GM19467 (cell line): ENCODE results near the gene MS4A12.
A peak's percentile ranks its signal among the peaks of the same experiment; 100 is the strongest.
"Not testable (repeated sequence)": the region's sequence is repeated elsewhere in the genome, so short reads cannot be mapped to it uniquely, and the experiment has no call there.

Source experiments
- ATAC-seq: cut with Tn5 transposase; IDR thresholded peaks from one replicate; pipeline ENCODE4 v1.9.1; 2021; ENCODE audit warnings: mild to moderate bottlenecking, moderate library complexity; ENCODE audit not compliant: unreplicated experiment

Gene MS4A12

GRCh38 chr11:60492488-60493009 is at the start of gene MS4A12:
MS4A12 (plus strand) TSS chr11:60492778; CDS start chr11:60497319, 4,541 bp downstream.
- no peak for ATAC-seq

- ATAC-seq = no peak
Measured at GRCh38 chr11:60447070-60447469, 45.5 kb upstream of the MS4A12 start.

GRCh38 chr11:60447846-60448245 is 44.7 kb upstream of the MS4A12 start:
- ATAC-seq = no peak

- ATAC-seq = not testable (repeated sequence)
Measured at GRCh38 chr11:60451185-60451584, 41.4 kb upstream of the MS4A12 start.

- no peak for ATAC-seq
Measured at GRCh38 chr11:60454212-60454611, 38.4 kb upstream of the MS4A12 start.

GRCh38 chr11:60455531-60456042 is 37.0 kb upstream of the MS4A12 start, which contains the start of gene MS4A1:
MS4A1 (plus strand) TSS chr11:60455847; CDS start chr11:60462375, 6,528 bp downstream.
- peak; percentile 88 for ATAC-seq

- peak; percentile 32 for ATAC-seq
Measured at GRCh38 chr11:60457576-60457975, 35.0 kb upstream of the MS4A12 start.

- no peak for ATAC-seq
Measured at GRCh38 chr11:60459345-60459744, 33.2 kb upstream of the MS4A12 start.

GRCh38 chr11:60468829-60469228 is 23.7 kb upstream of the MS4A12 start:
- ATAC-seq = no peak

- no peak for ATAC-seq
Measured at GRCh38 chr11:60469723-60470122, 22.9 kb upstream of the MS4A12 start.

GRCh38 chr11:60477035-60477445 is 15.5 kb upstream of the MS4A12 start:
- peak; percentile 79 for ATAC-seq

GRCh38 chr11:60482361-60482760 is 10.2 kb upstream of the MS4A12 start:
- ATAC-seq = no peak

- ATAC-seq = peak; percentile 92
Measured at GRCh38 chr11:60485987-60486386, 6.6 kb upstream of the MS4A12 start.

- no peak for ATAC-seq
Measured at GRCh38 chr11:60493454-60493853, 876 bp downstream of the MS4A12 start.

GRCh38 chr11:60498399-60498798 is 5.8 kb downstream of the MS4A12 start:
- peak; percentile 30 for ATAC-seq

- peak; percentile 79 for ATAC-seq
Measured at GRCh38 chr11:60498853-60499252, 6.3 kb downstream of the MS4A12 start.

GRCh38 chr11:60500276-60500910 is 7.8 kb downstream of the MS4A12 start:
- no peak for ATAC-seq

- no peak for ATAC-seq
Measured at GRCh38 chr11:60502221-60502775, 9.7 kb downstream of the MS4A12 start.

- no peak for ATAC-seq
Measured at GRCh38 chr11:60504219-60504905, 11.8 kb downstream of the MS4A12 start.

- ATAC-seq = not testable (repeated sequence)
Measured at GRCh38 chr11:60509609-60510008, 17.0 kb downstream of the MS4A12 start.

- not testable (repeated sequence) for ATAC-seq
Measured at GRCh38 chr11:60510209-60510608, 17.6 kb downstream of the MS4A12 start.

- no peak for ATAC-seq
Measured at GRCh38 chr11:60511393-60511792, 18.8 kb downstream of the MS4A12 start.
